Hematopoietic multipotent progenitor cell treated with erythropoietin and hydrocortisone succinate and interleukin-3 and kit ligand, for 8 days (in vitro differentiated cells): ENCODE results near the gene APOBEC4.

ENCODE experiments used
- DNase-seq: peaks from one replicate; pipeline ENCODE4 v3.0.0-alpha.2; 2015

The APOBEC4 gene

GRCh38 chr1:183674886-183675285 lies 21.8 kb upstream of the APOBEC4 start:
- DNase-seq, result no peak

- no peak for DNase-seq
Observed at GRCh38 chr1:183674339-183674738, 21.2 kb upstream of the APOBEC4 start.

- DNase-seq, result no peak
Observed at GRCh38 chr1:183673605-183674323, 20.6 kb upstream of the APOBEC4 start.

- no peak for DNase-seq
Observed at GRCh38 chr1:183670169-183670568, 17.1 kb upstream of the APOBEC4 start.

GRCh38 chr1:183656355-183656754 lies 3.2 kb upstream of the APOBEC4 start:
- no peak for DNase-seq

GRCh38 chr1:183655562-183656075 lies 2.5 kb upstream of the APOBEC4 start:
- DNase-seq, result peak; percentile 75

GRCh38 chr1:183654706-183655105 lies 1.6 kb upstream of the APOBEC4 start:
- no peak for DNase-seq

- no peak for DNase-seq
Observed at GRCh38 chr1:183653876-183654451, 848 bp upstream of the APOBEC4 start.

GRCh38 chr1:183653462-183653794 lies 312 bp upstream of the APOBEC4 start:
- DNase-seq, result no peak

- no peak for DNase-seq
Observed at GRCh38 chr1:183652107-183652506, 1.0 kb downstream of the APOBEC4 start.

GRCh38 chr1:183651612-183652011 lies 1.5 kb downstream of the APOBEC4 start:
- DNase-seq, result no peak

GRCh38 chr1:183648042-183648441 lies 5.1 kb downstream of the APOBEC4 start:
- no peak for DNase-seq

- no peak for DNase-seq
Observed at GRCh38 chr1:183646776-183647175, 6.3 kb downstream of the APOBEC4 start.

- peak; percentile 47 for DNase-seq
Observed at GRCh38 chr1:183645531-183645930, 7.6 kb downstream of the APOBEC4 start.

GRCh38 chr1:183642166-183642565 lies 10.9 kb downstream of the APOBEC4 start:
- no peak for DNase-seq

- no peak for DNase-seq
Observed at GRCh38 chr1:183640193-183640592, 12.9 kb downstream of the APOBEC4 start.

- DNase-seq, result no peak
Observed at GRCh38 chr1:183638649-183639387, 14.3 kb downstream of the APOBEC4 start.

- no peak for DNase-seq
Observed at GRCh38 chr1:183636783-183637182, 16.3 kb downstream of the APOBEC4 start.

- DNase-seq, result no peak
Observed at GRCh38 chr1:183636334-183636682, 16.8 kb downstream of the APOBEC4 start.

GRCh38 chr1:183635606-183636333 lies 17.3 kb downstream of the APOBEC4 start, which contains the start of gene ARPC5:
TSS of gene ARPC5 (minus strand) at chr1:183635783. CDS start at chr1:183635659, 124 bp downstream.
- peak; percentile 95 for DNase-seq

GRCh38 chr1:183635099-183635605 lies 18.0 kb downstream of the APOBEC4 start:
- DNase-seq, result no peak

GRCh38 chr1:183634429-183635065 lies 18.6 kb downstream of the APOBEC4 start:
- DNase-seq, result no peak
